Aorta (tissue), 5 donors: ENCODE data around the gene ABCG1. TPM values are rescaled to one million over a fixed set of nuclear protein-coding genes. Genes with fewer than 3 reads are reported as not detected.
"Not testable (repeated sequence)": the region's sequence is repeated elsewhere in the genome, so short reads cannot be mapped to it uniquely, and the experiment has no call there.

Experiments
- ATAC-seq: fragments of 200-7000 bp; cut with Tn5 transposase; one replicate; pipeline ENCODE4 v1.9.1; 2022; ENCODE audit warnings: moderate library complexity; ENCODE audit not compliant: low FRiP score
- DNase-seq, 2 donors: peaks; one replicate each; pipeline ENCODE4 v3.0.0-alpha.2; 2020
- H3K27ac ChIP-seq, 2 donors: one replicate each; pipeline ENCODE4 v1.5.1; 2013; ENCODE audit warnings: low read length in 2 of 2, mild to moderate bottlenecking in 2 of 2, moderate library complexity in 2 of 2, control low read depth in 1 of 2, inconsistent platforms in 1 of 2, low read depth in 1 of 2
- H3K27me3 ChIP-seq, 2 donors: one replicate each; pipeline ENCODE4 v1.6.1; 2013; ENCODE audit warnings: control low read depth in 1 of 2, low read length in 1 of 2, mild to moderate bottlenecking in 1 of 2, moderate library complexity in 1 of 2; ENCODE audit not compliant: insufficient read depth in 2 of 2, control insufficient read depth in 1 of 2
- H3K36me3 ChIP-seq, 2 donors: one replicate each; pipeline ENCODE4 v1.6.1; 2013; ENCODE audit warnings: control low read depth in 1 of 2, low read length in 1 of 2, mild to moderate bottlenecking in 1 of 2; ENCODE audit not compliant: insufficient read depth in 2 of 2, control insufficient read depth in 1 of 2
- H3K4me1 ChIP-seq, 2 donors: one replicate each; pipeline ENCODE4 v1.6.1; 2013; ENCODE audit warnings: low read length in 2 of 2, control low read depth in 1 of 2, mild to moderate bottlenecking in 1 of 2, moderate library complexity in 1 of 2; ENCODE audit not compliant: insufficient read depth in 2 of 2, control insufficient read depth in 1 of 2
- H3K4me3 ChIP-seq, 2 donors: one replicate each; pipeline ENCODE4 v1.5.1; 2013; ENCODE audit warnings: low read length in 2 of 2, control low read depth in 1 of 2, mild to moderate bottlenecking in 1 of 2
- H3K9me3 ChIP-seq: one replicate; pipeline ENCODE4 v1.6.1; 2013; ENCODE audit warnings: mild to moderate bottlenecking, low read length; ENCODE audit not compliant: control insufficient read depth
- WGBS, 2 donors: extraction: QIAGEN DNeasy Blood & Tissue Kit; methylation state at CpG; one replicate each; pipeline ENCODE4 v1.1.7; 2013; 5-methylcytosine and 5-hydroxymethylcytosine counted together
- intact Hi-C, 2 donors: fragments of 100-400 bp; cut with DNase I; formaldehyde crosslinking; loops; one replicate each; pipeline versions ENCODE4 v1.14.2 to v1.15.0; 2022
- polyA plus RNA-seq, 2 donors: library from polyadenylated mRNA; stranded (reverse); fragments of 200-250 nt; gene quantifications; one replicate each; pipeline ENCODE4 v1.2.3, GENCODE V29; 2013
- total RNA-seq, 2 donors: library from RNA; stranded (reverse); fragmentation: NEBNext Ultra II Directional; extraction: Animal tissue kit (Norgen Biotek cat#: 25700); gene quantifications; one replicate each; pipeline ENCODE4 v1.2.1, GENCODE V29; 2021
- donor health status: healthy with polysubstance abuse.
- donor health status: Bipolar disorder and iron deficiency.
- donor health status: DM: no; HTN: no; CAD: no.
- donor health status: DM: no; HTN: no; CAD: no.
- donor health status: DM: yes; HTN: yes; CAD: no.

Gene ABCG1
- total and polyA plus RNA-seq, 4 donors, result 4.8 to 24.2 (median 13.1) TPM

DNA sequence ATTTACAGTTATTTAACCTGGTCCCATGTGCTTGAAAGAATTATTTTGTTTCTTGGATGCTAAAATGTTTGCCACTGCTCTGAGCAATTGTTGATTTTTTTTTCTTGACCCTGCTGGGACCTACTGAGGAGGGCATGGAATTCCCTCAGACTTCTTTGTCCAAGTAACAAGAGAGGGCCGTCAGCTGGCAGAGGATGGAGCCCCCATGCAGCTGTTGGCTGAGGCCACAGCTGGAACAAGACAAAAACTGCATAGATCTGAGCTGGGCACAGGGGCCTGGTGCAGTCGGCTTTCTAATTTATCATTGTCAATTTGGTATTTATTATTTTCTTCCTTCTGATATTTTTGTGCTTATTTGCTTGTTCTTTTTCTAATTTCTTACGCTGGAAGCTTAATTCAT lies 39.6 kb upstream of the ABCG1 start:
- WGBS, 2 donors, result 34 to 41% methylated on average over 3 of the region's 3 CpGs
- DNase-seq (no peak), ATAC-seq (no peak)
- intact Hi-C loops, result no loop called here
- no peak overlapping the region for H3K27ac ChIP-seq
- H3K36me3 ChIP-seq, result no peaks in the 10 kb centered on the region
- no peaks in the 10 kb centered on the region for H3K4me1 ChIP-seq
- no peaks in the 10 kb centered on the region for H3K9me3 ChIP-seq
- H3K27me3 ChIP-seq, result no peaks in the 10 kb centered on the region
- no peak overlapping the region for H3K4me3 ChIP-seq

DNA sequence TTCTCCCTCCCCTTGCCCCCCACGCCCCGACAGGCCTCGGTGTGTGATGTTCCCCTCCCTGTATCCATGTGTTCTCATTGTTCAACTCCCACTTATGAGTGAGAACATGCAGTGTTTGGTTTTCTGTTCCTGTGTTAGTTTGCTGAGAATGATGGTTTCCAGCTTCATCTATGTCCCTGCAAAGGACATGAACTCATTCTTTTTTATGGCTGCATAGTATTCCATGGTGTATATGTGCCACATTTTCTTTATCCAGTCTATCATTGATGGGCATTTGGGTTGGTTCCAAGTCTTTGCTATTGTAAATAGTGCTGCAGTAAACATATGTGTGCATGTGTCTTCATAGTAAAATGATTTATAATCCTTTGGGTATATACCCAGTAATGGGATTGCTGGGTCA lies 38.9 kb upstream of the ABCG1 start:
- 86 to 89% methylated on average over 3 of the region's 3 CpGs for WGBS, 2 donors
- H3K4me1 ChIP-seq, ATAC-seq, H3K27ac ChIP-seq, intact Hi-C loops, H3K4me3 ChIP-seq, H3K9me3 ChIP-seq, H3K27me3 ChIP-seq, DNase-seq, H3K36me3 ChIP-seq: not testable (repeated sequence)

DNA sequence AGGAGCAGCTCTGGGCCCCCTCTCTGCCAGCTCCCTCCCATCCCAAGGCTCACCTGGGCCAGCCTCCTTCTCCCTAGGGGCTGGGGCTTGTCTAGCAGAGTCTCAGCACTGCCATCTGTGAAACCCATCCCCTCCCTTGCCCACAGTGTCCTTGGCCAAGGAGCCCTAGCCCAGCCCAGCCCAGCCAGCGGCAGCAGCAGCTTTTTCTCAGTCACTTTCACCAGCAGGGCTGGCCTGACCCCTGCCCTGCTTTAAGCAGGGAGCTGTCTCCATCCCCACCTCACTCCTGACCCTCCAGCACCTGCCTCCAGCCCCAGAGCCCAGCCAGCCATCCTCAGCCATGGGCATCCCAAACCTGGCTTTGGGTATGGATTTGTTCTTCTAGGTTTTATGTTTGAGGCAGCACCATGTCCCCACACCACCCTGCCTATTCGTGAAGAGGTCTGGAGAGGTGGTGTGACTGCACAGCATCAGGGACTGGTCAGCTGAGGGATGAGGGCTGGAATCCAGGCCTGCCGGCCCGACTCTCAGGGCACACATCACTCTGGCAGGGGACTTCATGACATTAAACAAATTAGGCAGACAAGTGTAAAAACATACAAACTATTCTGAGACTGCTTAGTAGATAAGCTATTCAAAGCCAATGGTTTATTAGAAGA lies 36.1 kb upstream of the ABCG1 start:
- ATAC-seq, result no peak
- Histone ChIP-seq H3K4me1 (no peaks in the 10 kb centered on the region), H3K27ac (no peak overlapping the region), H3K4me3 (no peak overlapping the region), H3K36me3 (no peaks in the 10 kb centered on the region), H3K27me3 (no peaks in the 10 kb centered on the region), H3K9me3 (no peaks in the 10 kb centered on the region)
- intact Hi-C loops, result no loop called here
- no peak for DNase-seq
- 19 to 25% methylated on average over 4 of the region's 4 CpGs for WGBS, 2 donors

DNA sequence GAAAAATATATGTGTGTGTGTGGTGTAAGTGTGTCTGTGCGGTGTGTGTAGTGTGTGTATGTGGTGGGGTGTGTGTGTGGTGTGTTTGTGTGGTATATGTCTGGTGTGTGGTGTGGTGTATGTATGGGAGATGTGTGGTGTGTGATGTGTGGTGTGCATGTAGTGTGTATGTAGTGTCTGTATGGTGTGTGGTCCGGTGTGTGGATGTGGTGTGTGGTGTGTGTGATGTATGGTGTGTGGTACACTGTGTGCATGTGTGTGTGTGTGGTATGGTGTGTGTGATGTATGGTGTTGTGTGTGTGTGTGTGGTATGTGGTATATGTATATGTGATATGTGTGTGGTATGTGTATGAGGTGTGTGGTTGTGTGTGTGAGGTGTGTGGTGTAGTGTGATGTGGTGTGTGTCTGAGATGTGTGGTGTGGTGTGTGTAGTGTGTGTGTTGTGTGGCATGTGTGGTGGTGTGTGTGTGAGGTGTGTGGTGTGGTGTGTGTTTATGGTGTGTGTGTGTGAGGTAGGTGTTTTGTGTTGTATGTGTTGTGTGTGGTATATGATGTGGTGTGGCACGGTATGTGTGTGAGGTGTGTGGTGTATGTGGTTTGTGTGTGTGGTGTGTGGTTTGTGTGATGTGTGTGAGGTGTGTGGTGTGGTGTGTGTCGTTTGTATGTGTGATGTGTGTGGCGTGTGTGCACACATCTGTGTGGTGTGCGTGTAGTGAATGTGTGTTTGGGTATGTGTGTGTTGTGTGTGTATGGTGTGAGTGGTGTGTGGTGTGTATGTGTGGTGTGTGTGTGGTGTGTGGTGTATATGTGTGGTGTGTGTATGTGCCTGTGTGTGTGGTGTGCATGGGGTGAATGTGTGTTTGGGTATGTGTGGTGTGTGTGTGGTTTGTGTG lies 35.3 kb upstream of the ABCG1 start:
- 91 to 93% methylated on average over 6 of the region's 6 CpGs for WGBS, 2 donors
- Histone ChIP-seq H3K4me1 (no peaks in the 10 kb centered on the region), H3K36me3 (no peaks in the 10 kb centered on the region), H3K9me3 (no peaks in the 10 kb centered on the region), H3K27ac (no peak overlapping the region), H3K27me3 (no peaks in the 10 kb centered on the region), H3K4me3 (no peak overlapping the region)
- intact Hi-C loops, result no loop called here
- ATAC-seq, result no peak
- DNase-seq, result no peak

DNA sequence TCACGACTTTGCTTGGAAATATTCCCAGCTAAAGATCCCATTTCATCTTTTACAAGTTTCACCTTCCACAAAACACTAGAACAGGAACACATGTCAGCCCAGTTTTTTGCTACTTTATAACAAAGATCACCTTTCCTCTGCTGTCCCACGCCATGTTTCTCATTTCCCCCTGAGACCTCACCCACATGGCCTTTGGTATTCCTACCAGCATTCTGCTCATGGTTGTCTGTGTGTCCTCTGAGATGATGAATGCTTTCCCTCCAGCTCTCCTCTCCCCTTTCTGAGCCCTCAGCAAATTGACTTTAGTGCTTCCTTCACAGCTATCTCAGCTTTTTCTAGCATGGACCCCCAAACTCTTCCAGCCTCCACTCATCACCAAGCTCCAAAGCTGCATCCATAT lies 32.3 kb upstream of the ABCG1 start:
- DNase-seq (no peak), ATAC-seq (no peak)
- Histone ChIP-seq H3K36me3 (no peaks in the 10 kb centered on the region), H3K27me3 (no peaks in the 10 kb centered on the region), H3K27ac (no peak overlapping the region), H3K4me3 (no peak overlapping the region), H3K4me1 (no peaks in the 10 kb centered on the region), H3K9me3 (no peaks in the 10 kb centered on the region)
- intact Hi-C loops, result no loop called here
- WGBS, 2 donors, result 61 to 71% methylated on average over 2 of the region's 2 CpGs

DNA sequence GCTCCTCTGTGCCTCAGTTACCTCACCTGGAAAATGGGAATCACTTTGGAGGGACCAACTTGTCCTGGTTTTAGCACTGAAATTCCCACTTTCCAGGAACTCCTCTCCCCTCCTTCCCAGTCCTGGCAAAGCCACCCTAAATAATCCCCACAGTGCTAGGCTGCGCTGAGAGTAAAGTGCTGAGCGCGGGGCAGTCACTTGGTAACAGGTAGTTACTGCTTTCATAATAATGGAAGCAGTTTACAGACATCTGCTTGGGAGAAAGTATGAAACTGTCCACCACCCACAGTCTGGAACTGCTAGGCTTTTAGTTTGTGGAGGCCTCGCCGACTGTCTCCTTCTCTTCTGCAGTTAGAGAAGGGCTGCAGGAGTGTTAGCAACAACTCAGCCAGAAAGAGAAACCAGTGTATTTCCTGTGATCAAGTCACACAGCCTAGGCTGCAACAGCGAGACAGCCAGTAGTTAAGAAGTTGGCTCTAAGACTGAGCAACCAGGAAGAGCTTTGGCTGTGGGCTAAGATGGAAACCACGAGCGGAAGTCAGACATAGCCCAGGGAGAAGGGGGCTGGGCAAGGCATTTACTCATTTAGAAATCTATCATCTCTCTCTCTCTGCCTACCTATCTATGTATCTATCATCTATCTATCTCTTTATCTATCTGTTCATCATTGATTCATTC lies 30.8 kb upstream of the ABCG1 start:
- Histone ChIP-seq H3K36me3 (no peaks in the 10 kb centered on the region), H3K9me3 (no peaks in the 10 kb centered on the region), H3K4me1 (no peaks in the 10 kb centered on the region), H3K27me3 (no peaks in the 10 kb centered on the region), H3K27ac (no peak overlapping the region), H3K4me3 (no peak overlapping the region)
- DNase-seq (peak in 1 of 2 donors; percentile 77), ATAC-seq (peak; percentile 77)
- 71 to 79% methylated on average over 8 of the region's 8 CpGs for WGBS, 2 donors
- intact Hi-C loops, result no loop called here

DNA sequence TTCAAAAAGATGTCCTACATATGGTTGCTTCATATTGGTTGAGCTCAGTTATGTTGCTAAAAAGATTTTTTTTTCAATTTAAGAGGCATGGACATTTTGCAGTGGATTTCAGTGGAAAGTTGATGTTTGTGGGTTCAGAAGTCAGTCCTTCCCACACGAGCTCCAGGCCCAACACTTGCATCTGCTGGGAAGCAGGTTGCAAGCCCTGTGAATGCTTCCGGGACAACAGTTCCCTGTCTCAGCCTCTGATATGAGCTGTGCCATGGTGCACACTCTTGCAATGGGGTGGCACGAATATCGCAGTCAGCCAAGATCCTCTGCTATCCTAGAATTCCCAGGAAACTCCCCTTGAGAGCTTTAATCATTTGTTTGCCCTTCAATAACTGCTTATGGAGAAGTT lies 30.3 kb upstream of the ABCG1 start:
- Histone ChIP-seq H3K4me3 (no peak overlapping the region), H3K27me3 (no peaks in the 10 kb centered on the region), H3K4me1 (no peaks in the 10 kb centered on the region), H3K9me3 (no peaks in the 10 kb centered on the region), H3K36me3 (no peaks in the 10 kb centered on the region), H3K27ac (no peak overlapping the region)
- ATAC-seq (no peak), DNase-seq (no peak)
- intact Hi-C loops, result no loop called here
- 75 to 85% methylated on average over 4 of the region's 4 CpGs for WGBS, 2 donors

DNA sequence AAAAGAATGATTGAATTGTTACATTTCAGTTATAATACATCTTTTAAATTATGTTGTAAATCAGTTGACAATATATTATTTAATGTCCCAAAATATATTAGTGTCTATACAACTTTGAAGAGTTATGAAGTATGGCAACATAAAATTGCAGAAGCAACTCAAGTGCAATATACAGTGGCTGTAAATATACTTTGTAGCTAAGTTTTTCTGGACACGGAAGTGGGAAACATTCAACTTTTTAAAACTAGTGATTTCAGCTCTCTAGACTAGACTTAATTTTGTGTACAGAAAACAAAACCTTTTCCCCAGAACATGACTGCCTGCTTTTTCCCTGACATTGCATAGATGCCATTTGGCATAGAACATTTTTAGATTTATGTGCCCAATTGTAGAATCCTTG lies 29.5 kb upstream of the ABCG1 start:
- Histone ChIP-seq H3K27me3 (no peaks in the 10 kb centered on the region), H3K4me3 (no peak overlapping the region), H3K4me1 (no peaks in the 10 kb centered on the region), H3K9me3 (no peaks in the 10 kb centered on the region), H3K27ac (no peak overlapping the region), H3K36me3 (no peaks in the 10 kb centered on the region)
- intact Hi-C loops, result no loop called here
- ATAC-seq (no peak), DNase-seq (no peak)
- 75 to 83% methylated on average over 1 of the region's 1 CpG for WGBS, 2 donors
